H1 (cell line): ENCODE data around the gene UMOD. TPM values are rescaled to one million over a fixed set of nuclear protein-coding genes. Genes with fewer than 3 reads are reported as not detected.

ENCODE experiments used
- EP300 ChIP-seq, 2 experiments: IDR thresholded peaks; 1 replicate in 1 of 2; 2 replicates in 1 of 2; pipeline ENCODE4 v1.6.1; 2011 to 2012; ENCODE audit warnings: low read depth in 2 of 2, low read length in 2 of 2, mild to moderate bottlenecking in 2 of 2, borderline replicate concordance in 1 of 2, inconsistent platforms in 1 of 2, moderate library complexity in 1 of 2
- GABPA ChIP-seq: IDR thresholded peaks from 2 replicates; pipeline ENCODE4 v1.6.1; 2011; ENCODE audit warnings: mild to moderate bottlenecking, low read length, moderate library complexity, borderline replicate concordance; ENCODE audit not compliant: insufficient read depth
- POLR2AphosphoS5 ChIP-seq: IDR thresholded peaks from 2 replicates; pipeline ENCODE4 v1.6.1; 2011; ENCODE audit warnings: low read depth, low read length
- SIN3A ChIP-seq, 2 experiments: IDR thresholded peaks in 1 of 2; conservative IDR thresholded peaks in 1 of 2; 2 replicates each; pipeline ENCODE4 v1.6.1; 2011 to 2012; ENCODE audit warnings: low read length in 2 of 2, improper control_type of control experiment in 1 of 2, low read depth in 1 of 2, mild to moderate bottlenecking in 1 of 2
- polyA plus RNA-seq, 7 experiments: library from polyadenylated mRNA; depleted of rRNA in 3 of 7; stranded (reverse) in 5 of 7; unstranded in 2 of 7; fragments of >200 nt in 5 of 7; fragments of 200-250 nt in 2 of 7; gene quantifications; 1 replicate in 5 of 7; 2 replicates in 1 of 7; 4 replicates in 1 of 7; pipeline versions ENCODE4 v1.2.1 to v1.2.3, GENCODE V29; 2011 to 2013; ENCODE audit warnings: missing spikeins in 2 of 7, mixed read lengths in 2 of 7
- total RNA-seq: library from RNA; stranded (reverse); fragmentation: NEBNext Ultra II Directional; extraction: Animal tissue kit (Norgen Biotek cat#: 25700); gene quantifications from 2 replicates; pipeline ENCODE4 v1.2.1, GENCODE V29; 2021

UMOD gene
- total and polyA plus RNA-seq, 2 of the 8 experiments (the other 6 are each of a cell fraction or from before 2014, with no cell fraction given) = not detected

- no peak for TF ChIP-seq GABPA
- TF ChIP-seq EP300 (IDR thresholded peaks at IDR 0.05; ENCODE audit: borderline replicate concordance in 1 of 2, low read depth in 2 of 2, low read length in 2 of 2) = no peak
- no peak for TF ChIP-seq SIN3A (conservative IDR thresholded peaks at IDR 0.05 in 1 of 2, IDR thresholded peaks at IDR 0.05 in 1 of 2; ENCODE audit: low read depth in 1 of 2, low read length in 2 of 2)
- TF ChIP-seq POLR2AphosphoS5 = no peak
Measured at GRCh38 chr16:20320178-20320577, 32.3 kb downstream of the UMOD start (continued).
